Measurements from ENCODE around the gene TTC12.

DNA sequence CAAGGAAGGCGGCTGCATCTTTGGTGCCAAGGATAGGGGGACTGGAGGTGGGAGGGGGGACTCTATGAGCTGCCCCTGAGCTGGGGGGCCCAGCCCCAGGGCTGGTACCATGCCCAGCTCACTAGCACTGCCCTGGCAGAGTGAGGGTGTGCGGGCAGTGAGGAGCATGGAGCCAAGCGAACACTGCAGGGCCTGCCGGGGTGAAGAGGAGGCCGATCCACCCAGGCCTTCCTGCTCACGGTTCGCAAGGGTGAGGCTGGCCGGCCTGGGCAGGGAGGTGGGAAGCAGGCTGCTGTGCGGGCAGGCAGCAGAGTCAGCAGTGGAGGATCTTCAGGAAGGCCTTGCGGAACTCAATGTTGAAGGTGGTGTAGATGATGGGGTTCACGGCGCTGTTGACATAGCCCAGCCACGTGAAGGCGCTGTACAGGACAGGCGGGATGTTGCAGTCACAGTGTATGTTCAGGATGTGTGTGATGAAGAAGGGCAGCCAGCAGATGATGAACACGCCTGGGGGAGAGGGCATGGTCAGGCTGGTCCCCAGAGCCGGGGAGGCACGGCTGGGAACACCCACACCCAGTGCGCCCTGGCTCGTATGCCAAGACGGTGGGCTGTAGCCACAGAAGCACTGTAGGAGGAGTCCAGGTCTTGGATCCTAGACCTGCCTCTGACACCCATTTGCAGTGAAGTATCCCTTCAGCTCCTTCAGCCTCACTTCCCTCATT lies 96.2 kb downstream of the TTC12 start:
- TF ChIP-seq CTCF (IDR thresholded peaks at IDR 0.05; ENCODE audit: low read length) = no peak
- no peak for TF ChIP-seq EZH2 (optimal IDR thresholded peaks at IDR 0.05; ENCODE audit: low read depth, low read length)
